ENCODE data around the gene SORCS2. TPM values are rescaled to one million over a fixed set of nuclear protein-coding genes. Genes with fewer than 3 reads are reported as not detected.

SORCS2 gene
- total RNA-seq, 1 donor from 2014 or later, result 7.2 TPM

- ATAC-seq, result no peak
- Histone ChIP-seq H3K27me3 (no peaks in the 10 kb centered on the region), H3K4me1 (no peaks in the 10 kb centered on the region), H3K27ac (no peak overlapping the region), H3K4me3 (no peak overlapping the region), H3K36me3 (no peaks in the 10 kb centered on the region), H3K9me3 (no peaks in the 10 kb centered on the region)
- no peak for DNase-seq
- TF ChIP-seq, protein P1, sequence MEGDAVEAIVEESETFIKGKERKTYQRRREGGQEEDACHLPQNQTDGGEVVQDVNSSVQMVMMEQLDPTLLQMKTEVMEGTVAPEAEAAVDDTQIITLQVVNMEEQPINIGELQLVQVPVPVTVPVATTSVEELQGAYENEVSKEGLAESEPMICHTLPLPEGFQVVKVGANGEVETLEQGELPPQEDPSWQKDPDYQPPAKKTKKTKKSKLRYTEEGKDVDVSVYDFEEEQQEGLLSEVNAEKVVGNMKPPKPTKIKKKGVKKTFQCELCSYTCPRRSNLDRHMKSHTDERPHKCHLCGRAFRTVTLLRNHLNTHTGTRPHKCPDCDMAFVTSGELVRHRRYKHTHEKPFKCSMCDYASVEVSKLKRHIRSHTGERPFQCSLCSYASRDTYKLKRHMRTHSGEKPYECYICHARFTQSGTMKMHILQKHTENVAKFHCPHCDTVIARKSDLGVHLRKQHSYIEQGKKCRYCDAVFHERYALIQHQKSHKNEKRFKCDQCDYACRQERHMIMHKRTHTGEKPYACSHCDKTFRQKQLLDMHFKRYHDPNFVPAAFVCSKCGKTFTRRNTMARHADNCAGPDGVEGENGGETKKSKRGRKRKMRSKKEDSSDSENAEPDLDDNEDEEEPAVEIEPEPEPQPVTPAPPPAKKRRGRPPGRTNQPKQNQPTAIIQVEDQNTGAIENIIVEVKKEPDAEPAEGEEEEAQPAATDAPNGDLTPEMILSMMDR (IDR thresholded peaks at IDR 0.05), result no peak
- intact Hi-C loops (cut with DNase I), result no loop called here
Measured at GRCh38 chr4:7298619-7299009, 106.3 kb downstream of the SORCS2 start.

- Histone ChIP-seq H3K27me3 (no peaks in the 10 kb centered on the region), H3K4me3 (no peak overlapping the region), H3K27ac (no peak overlapping the region), H3K36me3 (no peaks in the 10 kb centered on the region), H3K4me1 (no peaks in the 10 kb centered on the region), H3K9me3 (no peaks in the 10 kb centered on the region)
- TF ChIP-seq, protein P1 (IDR thresholded peaks at IDR 0.05), result no peak
- ATAC-seq (no peak), DNase-seq (no peak)
- intact Hi-C loops (cut with DNase I), result no loop called here
Measured at GRCh38 chr4:7299010-7299907, 106.9 kb downstream of the SORCS2 start.

- intact Hi-C loops (cut with DNase I), result no loop called here
- no peaks in the 10 kb centered on the region for H3K4me1 ChIP-seq
- DNase-seq, result no peak
- no peak overlapping the region for H3K4me3 ChIP-seq
- no peak overlapping the region for H3K27ac ChIP-seq
- H3K9me3 ChIP-seq, result no peaks in the 10 kb centered on the region
- no peaks in the 10 kb centered on the region for H3K36me3 ChIP-seq
- H3K27me3 ChIP-seq, result no peaks in the 10 kb centered on the region
- TF ChIP-seq, protein P1 (IDR thresholded peaks at IDR 0.05), result no peak
- no peak for ATAC-seq
Measured at GRCh38 chr4:7299908-7300710, 107.8 kb downstream of the SORCS2 start.

DNA sequence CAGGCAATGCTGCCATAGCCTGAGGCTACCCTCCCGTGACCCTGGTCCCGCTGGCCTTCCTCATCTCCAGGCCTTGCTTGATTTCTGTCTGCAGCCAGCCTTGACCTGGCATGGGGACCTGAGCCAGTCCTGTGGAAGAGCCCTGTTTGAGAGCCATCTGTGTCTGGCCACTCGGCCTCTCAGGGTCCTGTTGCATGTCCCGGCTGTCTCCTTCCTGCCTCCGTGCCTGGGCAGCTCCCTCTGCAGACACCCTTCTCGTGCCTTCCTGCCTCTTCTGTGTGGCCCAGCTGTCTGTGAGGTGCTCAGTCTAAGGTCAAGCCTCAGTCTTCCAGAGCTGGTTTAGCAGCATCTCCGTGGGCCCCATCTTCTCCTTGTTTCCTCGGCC, 108.4 kb downstream of the SORCS2 start:
- intact Hi-C loops (cut with DNase I), result no loop called here
- TF ChIP-seq, protein P1 (IDR thresholded peaks at IDR 0.05), result no peak
- H3K27ac ChIP-seq, result no peak overlapping the region
- H3K4me3 ChIP-seq, result no peak overlapping the region
- H3K4me1 ChIP-seq, result no peaks in the 10 kb centered on the region
- no peak for DNase-seq
- H3K27me3 ChIP-seq, result no peaks in the 10 kb centered on the region
- no peak for ATAC-seq
- no peaks in the 10 kb centered on the region for H3K36me3 ChIP-seq
- no peaks in the 10 kb centered on the region for H3K9me3 ChIP-seq

- Histone ChIP-seq H3K27me3 (no peaks in the 10 kb centered on the region), H3K9me3 (no peaks in the 10 kb centered on the region), H3K27ac (no peak overlapping the region), H3K36me3 (no peaks in the 10 kb centered on the region), H3K4me3 (no peak overlapping the region), H3K4me1 (no peaks in the 10 kb centered on the region)
- ATAC-seq (no peak), DNase-seq (no peak)
- intact Hi-C loops (cut with DNase I), result no loop called here
- TF ChIP-seq, protein P1 (IDR thresholded peaks at IDR 0.05), result no peak
Measured at GRCh38 chr4:7301126-7301785, 108.9 kb downstream of the SORCS2 start.
